ENCODE data around the gene FBXW11.
"Not testable (repeated sequence)": the region's sequence is repeated elsewhere in the genome, so short reads cannot be mapped to it uniquely, and the experiment has no call there.

FBXW11 gene

GRCh38 chr5:171986772-171987171 is 19.7 kb downstream of the FBXW11 start:
- in situ Hi-C loops (cut with HindIII; ENCODE audit: low sequenced_read_pairs): loop anchor here (5.0 kb wide), 1 partner anchor 51 kb away; no protein-coding TSS in a partner anchor

- in situ Hi-C loops (cut with HindIII; ENCODE audit: low sequenced_read_pairs): loop anchor here (5.0 kb wide), 1 partner anchor 52 kb away; no protein-coding TSS in a partner anchor
Observed at GRCh38 chr5:171984748-171985419, 21.6 kb downstream of the FBXW11 start.

GRCh38 chr5:171981847-171982246 is 24.6 kb downstream of the FBXW11 start:
- in situ Hi-C loops (cut with HindIII; ENCODE audit: low sequenced_read_pairs): no loop called here

GRCh38 chr5:171980792-171981191 is 25.6 kb downstream of the FBXW11 start:
- in situ Hi-C loops (cut with HindIII; ENCODE audit: low sequenced_read_pairs): no loop called here

- in situ Hi-C loops (cut with HindIII; ENCODE audit: low sequenced_read_pairs): no loop called here
Observed at GRCh38 chr5:171979606-171980005, 26.8 kb downstream of the FBXW11 start.

- in situ Hi-C loops (cut with HindIII; ENCODE audit: low sequenced_read_pairs): no loop called here
Observed at GRCh38 chr5:171978519-171978918, 27.9 kb downstream of the FBXW11 start.

- in situ Hi-C loops (cut with HindIII; ENCODE audit: low sequenced_read_pairs): no loop called here
Observed at GRCh38 chr5:171978016-171978415, 28.4 kb downstream of the FBXW11 start.

GRCh38 chr5:171977244-171977950 is 29.0 kb downstream of the FBXW11 start:
- in situ Hi-C loops (cut with HindIII; ENCODE audit: low sequenced_read_pairs): not testable (repeated sequence)

GRCh38 chr5:171975877-171976667 is 30.4 kb downstream of the FBXW11 start:
- in situ Hi-C loops (cut with HindIII; ENCODE audit: low sequenced_read_pairs): no loop called here

GRCh38 chr5:171975262-171975876 is 31.1 kb downstream of the FBXW11 start:
- in situ Hi-C loops (cut with HindIII; ENCODE audit: low sequenced_read_pairs): no loop called here

GRCh38 chr5:171970826-171971225 is 35.6 kb downstream of the FBXW11 start:
- in situ Hi-C loops (cut with HindIII; ENCODE audit: low sequenced_read_pairs): no loop called here

GRCh38 chr5:171969288-171969880 is 37.1 kb downstream of the FBXW11 start:
- in situ Hi-C loops (cut with HindIII; ENCODE audit: low sequenced_read_pairs): no loop called here

GRCh38 chr5:171968531-171968930 is 37.9 kb downstream of the FBXW11 start:
- in situ Hi-C loops (cut with HindIII; ENCODE audit: low sequenced_read_pairs): no loop called here

GRCh38 chr5:171966964-171967363 is 39.5 kb downstream of the FBXW11 start:
- in situ Hi-C loops (cut with HindIII; ENCODE audit: low sequenced_read_pairs): no loop called here

GRCh38 chr5:171966270-171966669 is 40.2 kb downstream of the FBXW11 start:
- in situ Hi-C loops (cut with HindIII; ENCODE audit: low sequenced_read_pairs): no loop called here

GRCh38 chr5:171965745-171966144 is 40.7 kb downstream of the FBXW11 start:
- in situ Hi-C loops (cut with HindIII; ENCODE audit: low sequenced_read_pairs): no loop called here

GRCh38 chr5:171963416-171963815 is 43.0 kb downstream of the FBXW11 start:
- in situ Hi-C loops (cut with HindIII; ENCODE audit: low sequenced_read_pairs): no loop called here

GRCh38 chr5:171961117-171961516 is 45.3 kb downstream of the FBXW11 start:
- in situ Hi-C loops (cut with HindIII; ENCODE audit: low sequenced_read_pairs): no loop called here

GRCh38 chr5:171957591-171958251 is 48.7 kb downstream of the FBXW11 start:
- in situ Hi-C loops (cut with HindIII; ENCODE audit: low sequenced_read_pairs): no loop called here

GRCh38 chr5:171956887-171957495 is 49.4 kb downstream of the FBXW11 start:
- in situ Hi-C loops (cut with HindIII; ENCODE audit: low sequenced_read_pairs): no loop called here

All from endothelial cell of hepatic sinusoid (primary cell).